Keratinocyte (primary cell): ENCODE results near the gene TSPEAR. TPM values are rescaled to one million over a fixed set of nuclear protein-coding genes. Genes with fewer than 3 reads are reported as not detected.

Source experiments
- DNase-seq: peaks from one replicate; pipeline ENCODE4 v3.0.0-alpha.2; 2011; ENCODE audit warnings: low read depth, missing footprints, low spot score
- FAIRE-seq: peaks from 2 replicates; lab custom pipeline; 2011; peaks lifted over from hg19 to GRCh38; lab: Jason Lieb, UNC
- H2AFZ ChIP-seq: 2 replicates; pipeline ENCODE4 v1.6.0; 2012; ENCODE audit warnings: low read length, control low read depth, inconsistent platforms; ENCODE audit not compliant: control insufficient read depth
- H3K27ac ChIP-seq: 2 replicates; pipeline ENCODE4 v1.5.1; 2011; ENCODE audit warnings: low read length; ENCODE audit not compliant: control insufficient read depth, insufficient read depth
- H3K27me3 ChIP-seq: 3 replicates; pipeline ENCODE4 v1.6.0; 2011; ENCODE audit warnings: low read length; ENCODE audit not compliant: control insufficient read depth, insufficient read depth; ENCODE audit errors: extremely low read depth
- H3K36me3 ChIP-seq, 2 experiments: 2 replicates in 1 of 2; 3 replicates in 1 of 2; pipeline ENCODE4 v1.5.1; 2011; ENCODE audit warnings: low read length in 2 of 2, mild to moderate bottlenecking in 1 of 2; ENCODE audit not compliant: control insufficient read depth in 2 of 2, insufficient read depth in 2 of 2; ENCODE audit errors: extremely low read depth in 1 of 2
- H3K4me1 ChIP-seq: 3 replicates; pipeline ENCODE4 v1.5.1; 2011; ENCODE audit warnings: low read length; ENCODE audit not compliant: control insufficient read depth, insufficient read depth; ENCODE audit errors: extremely low read depth
- H3K4me2 ChIP-seq: 3 replicates; pipeline ENCODE4 v1.6.0; 2011; ENCODE audit warnings: low read depth, low read length; ENCODE audit not compliant: control insufficient read depth, insufficient read depth; ENCODE audit errors: extremely low read depth
- H3K4me3 ChIP-seq, 3 experiments: fragments of 200-600 bp in 1 of 3; sonication (generic) in 1 of 3; 2 replicates in 2 of 3; 3 replicates in 1 of 3; pipeline ENCODE4 v1.5.1; 2011 to 2016; ENCODE audit warnings: low read length in 3 of 3, mild to moderate bottlenecking in 3 of 3, control low read depth in 2 of 3, inconsistent platforms in 1 of 3, low read depth in 1 of 3, mixed read lengths in 1 of 3, mixed run types in 1 of 3, moderate library complexity in 1 of 3; ENCODE audit not compliant: control insufficient read depth in 2 of 3, insufficient read depth in 2 of 3; ENCODE audit errors: extremely low read depth in 1 of 3
- H3K79me2 ChIP-seq: 2 replicates; pipeline ENCODE4 v1.6.0; 2012; ENCODE audit warnings: low read length; ENCODE audit not compliant: control insufficient read depth, insufficient read depth
- H3K9ac ChIP-seq: 3 replicates; pipeline ENCODE4 v1.6.0; 2011; ENCODE audit warnings: low read length; ENCODE audit not compliant: control insufficient read depth, insufficient read depth; ENCODE audit errors: extremely low read depth
- H3K9me1 ChIP-seq: 3 replicates; pipeline ENCODE4 v1.6.0; 2011; ENCODE audit warnings: low read length; ENCODE audit not compliant: control insufficient read depth, insufficient read depth; ENCODE audit errors: extremely low read depth
- H3K9me3 ChIP-seq: 2 replicates; pipeline ENCODE4 v1.5.1; 2012; ENCODE audit warnings: low read depth, low read length; ENCODE audit not compliant: control insufficient read depth
- H4K20me1 ChIP-seq: 3 replicates; pipeline ENCODE4 v1.6.0; 2011; ENCODE audit warnings: low read length; ENCODE audit not compliant: control insufficient read depth, insufficient read depth; ENCODE audit errors: extremely low read depth
- CTCF ChIP-seq, 3 experiments: IDR thresholded peaks in 1 of 3; conservative IDR thresholded peaks in 1 of 3; optimal IDR thresholded peaks in 1 of 3; 2 replicates in 2 of 3; 3 replicates in 1 of 3; pipeline versions ENCODE3 to v1.5.1; 2011; ENCODE audit warnings: low read length in 3 of 3, mild to moderate bottlenecking in 3 of 3, moderate library complexity in 2 of 3, control low read depth in 1 of 3, inconsistent platforms in 1 of 3; ENCODE audit not compliant: insufficient read depth in 2 of 3; ENCODE audit errors: extremely low read depth in 1 of 3
- EZH2 ChIP-seq: IDR thresholded peaks from one replicate; pipeline ENCODE4 v1.6.1; 2012; ENCODE audit warnings: inconsistent platforms, mild to moderate bottlenecking, low read length, moderate library complexity
- dilution Hi-C: fragments of 300-500 bp; cut with MboI; formaldehyde crosslinking; loops from one replicate; pipeline ENCODE4 v1.7.0; 2020; ENCODE audit warnings: low sequenced_read_pairs; ENCODE audit not compliant: extremely low pct_ligation_motif_present
- polyA plus RNA-seq, 5 experiments: library from polyadenylated mRNA; depleted of rRNA in 3 of 5; stranded (reverse) in 3 of 5; stranded (forward) in 1 of 5; unstranded in 1 of 5; fragments of >200 nt; gene quantifications; 1 replicate in 1 of 5; 2 replicates in 3 of 5; 3 replicates in 1 of 5; pipeline versions ENCODE4 v1.2.1 to v1.2.3, GENCODE V29; 2011 to 2012; ENCODE audit warnings: missing spikeins in 2 of 5, low read depth in 1 of 5, low replicate concordance in 1 of 5

TSPEAR gene
- polyA plus RNA-seq, 1 donor (not counting 4 experiments of a cell fraction or from before 2014, with no cell fraction given): 0.12 TPM

GRCh38 chr21:44758141-44758561 lies 46.8 kb upstream of the TSPEAR start:
- no peaks in the 10 kb centered on the region for H4K20me1 ChIP-seq
- no peak overlapping the region for H3K4me3 ChIP-seq
- FAIRE-seq (no peak), DNase-seq (no peak)
- peaks cover 14% of the 10 kb centered on the region for H3K4me1 ChIP-seq
- dilution Hi-C loops: no loop called here
- H3K27me3 ChIP-seq: no peaks in the 10 kb centered on the region
- no peak overlapping the region for H3K4me2 ChIP-seq
- H2AFZ ChIP-seq: no peak overlapping the region
- no peaks in the 10 kb centered on the region for H3K9me1 ChIP-seq
- H3K79me2 ChIP-seq: no peaks in the 10 kb centered on the region
- no peak overlapping the region for H3K9ac ChIP-seq
- H3K36me3 ChIP-seq: no peaks in the 10 kb centered on the region
- H3K9me3 ChIP-seq: no peaks in the 10 kb centered on the region
- no peak overlapping the region for H3K27ac ChIP-seq
- TF ChIP-seq EZH2: no peak
- TF ChIP-seq CTCF (optimal IDR thresholded peaks at IDR 0.05 in 1 of 3, IDR thresholded peaks at IDR 0.05 in 1 of 3, conservative IDR thresholded peaks at IDR 0.05 in 1 of 3; ENCODE audit: extremely low read depth in 1 of 3, insufficient read depth in 2 of 3, low read length in 3 of 3): no peak

- Histone ChIP-seq H3K36me3 (no peaks in the 10 kb centered on the region), H2AFZ (no peak overlapping the region), H3K27me3 (no peaks in the 10 kb centered on the region), H3K4me1 (peaks cover 17% of the 10 kb centered on the region), H3K9ac (no peak overlapping the region), H3K4me3 (no peak overlapping the region), H4K20me1 (no peaks in the 10 kb centered on the region), H3K9me1 (no peaks in the 10 kb centered on the region), H3K27ac (no peak overlapping the region), H3K4me2 (no peak overlapping the region), H3K9me3 (no peaks in the 10 kb centered on the region), H3K79me2 (no peaks in the 10 kb centered on the region)
- TF ChIP-seq CTCF (optimal IDR thresholded peaks at IDR 0.05 in 1 of 3, IDR thresholded peaks at IDR 0.05 in 1 of 3, conservative IDR thresholded peaks at IDR 0.05 in 1 of 3; ENCODE audit: extremely low read depth in 1 of 3, insufficient read depth in 2 of 3, low read length in 3 of 3): no peak
- TF ChIP-seq EZH2: no peak
- DNase-seq (no peak), FAIRE-seq (no peak)
- dilution Hi-C loops: no loop called here
Observed at GRCh38 chr21:44757731-44758130, 46.4 kb upstream of the TSPEAR start.
